OCI-LY1 (cell line): ENCODE measurements around the gene SELPLG.

Source experiments
- CTCF ChIP-seq: fragments of 200-600 bp; sonication (generic), shearing (Covaris generic); IDR thresholded peaks from 2 replicates; pipeline ENCODE4 v1.5.1; 2017; ENCODE audit warnings: mild to moderate bottlenecking, antibody characterized with exemption, low read length, moderate library complexity, mixed read lengths
- EZH2 ChIP-seq: fragments of 200-600 bp; sonication (generic), shearing (Covaris generic); IDR thresholded peaks from 2 replicates; pipeline ENCODE4 v1.8.0; 2017; ENCODE audit warnings: borderline replicate concordance, mixed run types, mild to moderate bottlenecking, antibody characterized with exemption, low read length, moderate library complexity, mixed read lengths

GRCh38 chr12:108646600-108647579, 13.2 kb upstream of the SELPLG start:
- TF ChIP-seq CTCF = no peak
- TF ChIP-seq EZH2 = no peak
